ENCODE results near the gene CDCA8. TPM values are rescaled to one million over a fixed set of nuclear protein-coding genes. Genes with fewer than 3 reads are reported as not detected.

Gene CDCA8
- total and polyA plus RNA-seq, 2 of the 4 experiments (the other 2 are of a cell fraction): 5.9 to 25.7 TPM

DNA sequence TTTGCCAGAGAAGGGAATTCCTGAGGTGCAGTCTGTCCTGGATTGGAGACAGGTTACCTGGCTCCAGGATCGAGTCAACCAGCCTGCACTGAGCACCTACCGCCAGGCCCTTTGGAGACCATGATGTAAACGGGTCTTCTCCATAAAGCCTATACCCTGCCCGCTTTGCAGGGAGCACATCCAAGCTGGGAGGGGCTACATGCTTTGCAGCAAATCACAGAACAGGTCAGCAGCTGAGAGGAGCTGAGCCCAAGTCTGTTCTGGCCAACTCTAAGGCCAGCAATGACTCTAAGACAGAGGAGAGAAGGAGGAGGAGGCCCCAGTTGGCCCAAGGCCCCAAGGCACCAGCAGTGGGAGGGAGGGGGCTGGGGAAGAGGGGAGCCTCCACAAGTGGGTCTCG lies 42.1 kb upstream of the CDCA8 start:
- WGBS, 2 experiments (ENCODE audit: extremely low coverage in 2 of 2, insufficient read length in 1 of 2): no CpG with 5 or more reads among the region's 5 CpGs
- no peaks in the 10 kb centered on the region for H3K9me3 ChIP-seq (ENCODE audit: control insufficient read depth, insufficient read depth, low read length)
- H3K79me1 ChIP-seq (ENCODE audit: low read depth in 1 of 2, low read length in 2 of 2): no peaks in the 10 kb centered on the region
- no peaks in the 10 kb centered on the region for H3K9me1 ChIP-seq (ENCODE audit: insufficient read depth, low read length)
- in situ Hi-C loops (cut with MboI; ENCODE audit: low sequenced_read_pairs) (no loop called here), dilution Hi-C loops (cut with HindIII; ENCODE audit: low sequenced_read_pairs, unreplicated experiment) (no loop called here), intact Hi-C loops (cut with micrococcal nuclease) (no loop called here)
- no peak for ATAC-seq (ENCODE audit: low read depth)
- no peak overlapping the region for H3K4me2 ChIP-seq (ENCODE audit: low read depth, low read length)
- DNase-seq: no peak
- no peak overlapping the region for H4K5ac ChIP-seq (ENCODE audit: low read depth, low read length)
- CTCF ChIA-PET: no interaction called here
- no peak overlapping the region for H3K27ac ChIP-seq (ENCODE audit: insufficient read depth, low read length)
- H2BK15ac ChIP-seq (ENCODE audit: low read depth, low read length): no peak overlapping the region
- no peak overlapping the region for H3K14ac ChIP-seq (replicated peaks; ENCODE audit: low read depth, low read length)
- H2BK5ac ChIP-seq (ENCODE audit: low read depth, low read length, poor library complexity, severe bottlenecking): no peak overlapping the region
- H2BK120ac ChIP-seq (ENCODE audit: low read depth, low read length): no peak overlapping the region
- no peak overlapping the region for H3K4ac ChIP-seq (ENCODE audit: low read depth, low read length)
- H3K56ac ChIP-seq (ENCODE audit: extremely low read depth, insufficient read depth, low read length): no peak overlapping the region
- H4K8ac ChIP-seq (ENCODE audit: low read depth in 2 of 2, low read length in 2 of 2): no peak overlapping the region
- no peak overlapping the region for H4K91ac ChIP-seq (ENCODE audit: insufficient read depth, low read depth, low read length)
- no peak overlapping the region for H2BK20ac ChIP-seq (ENCODE audit: low read depth, low read length)
- no peak overlapping the region for H3K4me3 ChIP-seq (ENCODE audit: insufficient read depth, low read depth, low read length)
- no peak overlapping the region for H3K18ac ChIP-seq (ENCODE audit: low read depth, low read length)
- POLR2A ChIA-PET (ENCODE audit: unreplicated experiment): no interaction called here
- H3K23ac ChIP-seq (ENCODE audit: low read depth, low read length): no peak overlapping the region
- H2AK9ac ChIP-seq (replicated peaks; ENCODE audit: low read depth, low read length, poor library complexity): no peak overlapping the region
- peaks cover 17% of the 10 kb centered on the region; the same call in 1 of the 2 replicates for H3K27me3 ChIP-seq (ENCODE audit: control insufficient read depth, insufficient read depth, low read length)
- H4K20me1 ChIP-seq (ENCODE audit: insufficient read depth, low read length): no peaks in the 10 kb centered on the region
- no TSS peak for BruUV-seq (replicated peaks)
- no peaks in the 10 kb centered on the region for H3K4me1 ChIP-seq (ENCODE audit: control insufficient read depth, insufficient read depth, low read length)
- no peak overlapping the region for H2AK5ac ChIP-seq (ENCODE audit: low read depth, low read length)
- TF ChIP-seq FOS (IDR thresholded peaks at IDR 0.05; ENCODE audit: low read depth, low read length): no peak
- TF ChIP-seq CHD1 (IDR thresholded peaks at IDR 0.05; ENCODE audit: low read depth, low read length): no peak
- no peak for TF ChIP-seq MAFK (IDR thresholded peaks at IDR 0.05; ENCODE audit: low read depth, low read length)
- TF ChIP-seq SMC3 (IDR thresholded peaks at IDR 0.05; ENCODE audit: low read depth, low read length): no peak
- TF ChIP-seq RAD21 (IDR thresholded peaks at IDR 0.05; ENCODE audit: low read length): no peak
- H2AFZ ChIP-seq (replicated peaks; ENCODE audit: low read length, poor library complexity): no peak overlapping the region
- H3K9ac ChIP-seq (ENCODE audit: low read depth, low read length): no peak overlapping the region
- H3K36me3 ChIP-seq (ENCODE audit: control insufficient read depth, insufficient read depth, low read length): no peaks in the 10 kb centered on the region

All from IMR-90 (cell line).